DND-41 (cell line): ENCODE results near the gene RNF213.
"Not testable (repeated sequence)": the region's sequence is repeated elsewhere in the genome, so short reads cannot be mapped to it uniquely, and the experiment has no call there.

Source experiments
- ATAC-seq: fragments of 200-7000 bp; cut with Tn5 transposase; 3 replicates; pipeline ENCODE4 v1.9.1; 2021; ENCODE audit warnings: low read depth; ENCODE audit not compliant: insufficient read depth
- DNase-seq: peaks from one replicate; pipeline ENCODE4 v3.0.0-alpha.2; 2020
- H2AFZ ChIP-seq: 2 replicates; pipeline ENCODE4 v1.6.0; 2012; ENCODE audit warnings: low read depth, low read length
- H3K27ac ChIP-seq: 2 replicates; pipeline ENCODE4 v1.5.1; 2012; ENCODE audit warnings: low read length, inconsistent platforms
- H3K27me3 ChIP-seq: fragments of 200-600 bp; sonication (generic); 2 replicates; pipeline ENCODE4 v1.6.0; 2012; ENCODE audit warnings: low read length, mild to moderate bottlenecking, inconsistent platforms; ENCODE audit not compliant: insufficient read depth, poor library complexity
- H3K36me3 ChIP-seq: 2 replicates; pipeline ENCODE4 v1.5.1; 2012; ENCODE audit warnings: low read length, inconsistent platforms; ENCODE audit not compliant: insufficient read depth
- H3K4me1 ChIP-seq: 2 replicates; pipeline ENCODE4 v1.5.1; 2012; ENCODE audit warnings: mild to moderate bottlenecking, low read length; ENCODE audit not compliant: insufficient read depth
- H3K4me2 ChIP-seq: 2 replicates; pipeline ENCODE4 v1.6.0; 2012; ENCODE audit warnings: mild to moderate bottlenecking, moderate library complexity, low read length, inconsistent platforms; ENCODE audit not compliant: insufficient read depth
- H3K4me3 ChIP-seq, 2 experiments: fragments of 200-600 bp in 1 of 2; shearing (Covaris generic) in 1 of 2; 2 replicates each; pipeline ENCODE4 v1.5.1; 2012 to 2016; ENCODE audit warnings: inconsistent platforms in 2 of 2, low read length in 2 of 2, mild to moderate bottlenecking in 2 of 2, low read depth in 1 of 2, moderate library complexity in 1 of 2
- H3K79me2 ChIP-seq: 2 replicates; pipeline ENCODE4 v1.6.0; 2012; ENCODE audit warnings: low read length, inconsistent platforms; ENCODE audit not compliant: insufficient read depth
- H3K9ac ChIP-seq: 2 replicates; pipeline ENCODE4 v1.6.0; 2012; ENCODE audit warnings: low read depth, mild to moderate bottlenecking, inconsistent platforms, low read length, moderate library complexity
- H3K9me3 ChIP-seq: 2 replicates; pipeline ENCODE4 v1.5.1; 2012; ENCODE audit warnings: low read length, moderate library complexity, mild to moderate bottlenecking, inconsistent platforms; ENCODE audit not compliant: insufficient read depth, severe bottlenecking
- H4K20me1 ChIP-seq: 2 replicates; pipeline ENCODE4 v1.6.0; 2012; ENCODE audit warnings: low read length; ENCODE audit not compliant: insufficient read depth
- EZH2 ChIP-seq: IDR thresholded peaks from 3 replicates; pipeline ENCODE4 v1.6.1; 2012; ENCODE audit warnings: borderline replicate concordance, low read depth, mild to moderate bottlenecking, moderate library complexity, low read length, inconsistent platforms; ENCODE audit not compliant: severe bottlenecking
- TF ChIP-seq, protein P1 (sequence below): IDR thresholded peaks from 2 replicates; pipeline ENCODE4 v1.5.1; 2012; ENCODE audit warnings: borderline replicate concordance, low read length, moderate library complexity, mild to moderate bottlenecking; ENCODE audit not compliant: poor library complexity, severe bottlenecking; ENCODE audit errors: extremely low read depth

RNF213 gene

DNA sequence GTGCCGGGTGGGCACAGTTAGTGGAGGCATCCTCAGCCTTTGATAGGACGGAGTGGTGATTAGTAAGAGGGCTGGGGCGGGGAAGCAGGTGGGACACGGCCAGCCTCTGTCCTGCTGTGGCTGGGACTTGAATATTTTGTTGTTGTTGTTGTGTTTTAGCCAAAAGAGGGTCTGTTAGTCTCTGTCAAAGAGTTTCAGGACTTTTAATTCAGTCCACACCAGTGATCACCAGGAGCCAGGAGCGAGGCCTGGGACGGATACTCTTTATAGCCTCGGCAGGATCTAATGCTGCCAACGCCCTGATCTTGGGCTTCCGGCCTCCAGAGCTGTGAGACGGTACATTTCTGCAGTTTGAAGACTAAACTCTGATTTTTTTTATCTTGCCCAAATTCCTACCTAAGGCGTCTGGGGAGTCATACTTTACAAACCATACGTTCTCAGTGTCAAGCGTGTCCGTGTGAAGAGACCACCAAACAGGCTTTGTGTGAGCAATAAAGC lies 2.9 kb upstream of the RNF213 start:
- H3K9me3 ChIP-seq: no peaks in the 10 kb centered on the region
- peaks cover 42% of the 10 kb centered on the region for H3K4me1 ChIP-seq
- H3K4me3 ChIP-seq: no peak overlapping the region
- H3K9ac ChIP-seq: no peak overlapping the region
- no peak overlapping the region for H3K27ac ChIP-seq
- H3K27me3 ChIP-seq: no peaks in the 10 kb centered on the region
- H2AFZ ChIP-seq: no peak overlapping the region
- ATAC-seq: no peak
- H4K20me1 ChIP-seq: 0 out of 2 replicates have a peak, but pooled peaks cover 6% of the 10 kb centered on the region
- H3K79me2 ChIP-seq: peaks cover 11% of the 10 kb centered on the region
- TF ChIP-seq, protein P1, sequence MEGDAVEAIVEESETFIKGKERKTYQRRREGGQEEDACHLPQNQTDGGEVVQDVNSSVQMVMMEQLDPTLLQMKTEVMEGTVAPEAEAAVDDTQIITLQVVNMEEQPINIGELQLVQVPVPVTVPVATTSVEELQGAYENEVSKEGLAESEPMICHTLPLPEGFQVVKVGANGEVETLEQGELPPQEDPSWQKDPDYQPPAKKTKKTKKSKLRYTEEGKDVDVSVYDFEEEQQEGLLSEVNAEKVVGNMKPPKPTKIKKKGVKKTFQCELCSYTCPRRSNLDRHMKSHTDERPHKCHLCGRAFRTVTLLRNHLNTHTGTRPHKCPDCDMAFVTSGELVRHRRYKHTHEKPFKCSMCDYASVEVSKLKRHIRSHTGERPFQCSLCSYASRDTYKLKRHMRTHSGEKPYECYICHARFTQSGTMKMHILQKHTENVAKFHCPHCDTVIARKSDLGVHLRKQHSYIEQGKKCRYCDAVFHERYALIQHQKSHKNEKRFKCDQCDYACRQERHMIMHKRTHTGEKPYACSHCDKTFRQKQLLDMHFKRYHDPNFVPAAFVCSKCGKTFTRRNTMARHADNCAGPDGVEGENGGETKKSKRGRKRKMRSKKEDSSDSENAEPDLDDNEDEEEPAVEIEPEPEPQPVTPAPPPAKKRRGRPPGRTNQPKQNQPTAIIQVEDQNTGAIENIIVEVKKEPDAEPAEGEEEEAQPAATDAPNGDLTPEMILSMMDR: no peak
- peaks cover 4% of the 10 kb centered on the region; the same call in 1 of the 2 replicates for H3K36me3 ChIP-seq
- H3K4me2 ChIP-seq: no peak overlapping the region
- DNase-seq: no peak

DNA sequence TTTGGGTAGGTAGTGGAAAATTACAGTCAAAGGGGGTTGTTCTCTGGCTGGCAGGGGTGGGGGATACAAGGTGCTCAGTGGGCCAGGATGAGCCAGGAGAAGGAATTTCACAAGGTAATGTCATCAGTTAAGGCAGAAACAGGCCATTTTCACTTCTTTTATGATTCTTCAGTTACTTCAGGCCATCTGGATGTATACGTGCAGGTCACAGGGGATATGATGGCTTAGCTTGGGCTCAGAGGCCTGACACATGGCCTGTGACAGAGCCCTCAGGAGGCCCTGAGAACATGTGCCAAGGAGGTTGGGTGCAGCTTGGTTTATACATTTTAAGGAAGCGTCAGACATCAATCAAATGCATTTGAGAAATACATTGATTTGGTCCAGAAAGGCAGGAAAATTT lies 2.4 kb upstream of the RNF213 start:
- not testable (repeated sequence) for H3K36me3 ChIP-seq, H3K9me3 ChIP-seq, H3K4me2 ChIP-seq, H3K4me3 ChIP-seq, H3K27me3 ChIP-seq, H3K27ac ChIP-seq, H3K9ac ChIP-seq, DNase-seq, H2AFZ ChIP-seq, H4K20me1 ChIP-seq, ATAC-seq
- H3K79me2 ChIP-seq: peaks cover 16% of the 10 kb centered on the region
- H3K4me1 ChIP-seq: peaks cover 47% of the 10 kb centered on the region

DNA sequence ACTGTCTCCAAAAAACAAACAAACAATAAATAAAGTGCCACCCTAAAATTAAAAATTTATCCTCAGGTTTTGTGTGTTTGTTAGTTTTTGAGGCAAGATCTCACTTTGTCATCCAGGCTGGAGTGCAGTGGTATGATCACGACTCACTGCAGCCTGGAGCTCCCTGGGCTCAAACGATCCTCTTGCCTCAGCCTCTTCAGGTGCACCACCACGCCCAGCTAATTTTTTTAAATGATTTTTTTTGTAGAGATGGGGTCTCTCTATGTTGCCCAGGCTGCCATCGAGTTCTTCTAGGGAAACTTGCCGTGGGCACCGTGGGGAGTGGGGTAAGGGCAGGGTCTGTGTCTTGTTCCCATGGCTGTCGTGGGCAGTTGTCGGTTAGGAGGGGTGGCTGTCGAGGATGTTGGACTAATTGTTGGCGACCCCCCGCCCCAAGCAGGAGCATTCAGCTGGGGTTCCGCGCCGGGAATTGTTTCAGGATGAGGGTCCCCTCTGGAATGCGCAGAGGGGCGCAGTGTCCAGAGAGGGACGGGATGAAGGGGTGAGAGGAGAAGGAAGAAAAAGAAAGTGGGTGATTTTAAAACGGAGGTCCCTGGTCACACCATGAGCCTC lies 1.1 kb upstream of the RNF213 start:
- Histone ChIP-seq H3K27me3 (no peaks in the 10 kb centered on the region), H3K9ac (peak overlapping the region; percentile 54), H3K4me3 (peak overlapping the region in 1 of 2 experiments; percentile 44; a peak in 1 of 4 replicates), H3K27ac (peak overlapping the region; percentile 41; the same call in 1 of the 2 replicates), H3K79me2 (peaks cover 29% of the 10 kb centered on the region), H3K4me2 (peak overlapping the region; percentile 55), H2AFZ (peak overlapping the region; percentile 48; the same call in 1 of the 2 replicates), H3K9me3 (no peaks in the 10 kb centered on the region), H4K20me1 (peaks cover 9% of the 10 kb centered on the region; the same call in 1 of the 2 replicates), H3K4me1 (peaks cover 50% of the 10 kb centered on the region), H3K36me3 (peaks cover 4% of the 10 kb centered on the region; the same call in 1 of the 2 replicates)
- ATAC-seq: no peak
- no peak for DNase-seq
- TF ChIP-seq, protein P1: no peak
- TF ChIP-seq EZH2: no peak

DNA sequence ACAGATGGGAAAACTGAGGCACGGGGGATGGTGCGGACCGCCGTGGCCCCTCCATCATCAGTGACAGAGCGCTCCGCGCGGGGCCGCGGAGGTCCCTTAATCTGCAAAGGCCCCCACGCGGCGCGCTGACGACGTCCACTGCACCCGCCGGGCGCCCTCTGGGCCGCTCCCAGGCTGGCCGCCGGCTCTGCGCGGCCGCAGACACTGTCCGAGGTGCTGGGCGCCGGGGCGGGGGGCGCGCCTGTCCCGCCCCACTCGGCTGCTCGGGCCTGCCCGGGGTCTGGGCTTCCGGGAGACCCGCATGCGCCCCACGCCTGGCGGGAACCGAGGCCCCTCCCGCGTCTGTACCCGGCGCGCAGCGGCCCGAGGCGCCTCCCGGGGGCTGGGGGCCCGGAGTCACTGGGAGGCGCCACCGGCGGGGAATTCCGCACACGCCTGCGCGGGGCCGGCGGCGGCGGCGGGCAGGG lies 550 bp upstream of the RNF213 start:
- peak overlapping the region; percentile 41; the same call in 1 of the 2 replicates for H3K27ac ChIP-seq
- no peaks in the 10 kb centered on the region for H3K9me3 ChIP-seq
- H2AFZ ChIP-seq: peak overlapping the region; percentile 48
- ATAC-seq: peak; percentile 18
- peak overlapping the region in 1 of 2 experiments; percentile 44; a peak in 2 of 4 replicates for H3K4me3 ChIP-seq
- peak overlapping the region; percentile 55 for H3K4me2 ChIP-seq
- H3K4me1 ChIP-seq: peaks cover 50% of the 10 kb centered on the region
- TF ChIP-seq, protein P1: no peak
- no peak for TF ChIP-seq EZH2
- H4K20me1 ChIP-seq: peaks cover 9% of the 10 kb centered on the region; the same call in 1 of the 2 replicates
- peak overlapping the region; percentile 54 for H3K9ac ChIP-seq
- peaks cover 4% of the 10 kb centered on the region; the same call in 1 of the 2 replicates for H3K36me3 ChIP-seq
- H3K79me2 ChIP-seq: peaks cover 34% of the 10 kb centered on the region
- no peaks in the 10 kb centered on the region for H3K27me3 ChIP-seq
- DNase-seq: peak; percentile 73
